H1 (cell line): ENCODE measurements around the gene AHR. TPM values are rescaled to one million over a fixed set of nuclear protein-coding genes. Genes with fewer than 3 reads are reported as not detected.

ENCODE experiments used
- CHD2 ChIP-seq: IDR thresholded peaks from 2 replicates; pipeline ENCODE4 v1.6.1; 2012; ENCODE audit warnings: low read length, improper control_type of control experiment
- HDAC6 ChIP-seq: IDR thresholded peaks from one replicate; pipeline ENCODE4 v1.7.1; 2012; ENCODE audit warnings: low read depth, mild to moderate bottlenecking, inconsistent platforms, low read length, moderate library complexity
- TBP ChIP-seq: IDR thresholded peaks from 2 replicates; pipeline ENCODE4 v1.6.1; 2011; ENCODE audit warnings: low read depth, low read length, improper control_type of control experiment
- YY1 ChIP-seq: IDR thresholded peaks from 2 replicates; pipeline ENCODE4 v1.6.1; 2011; ENCODE audit warnings: low read depth, mild to moderate bottlenecking, low read length
- polyA plus RNA-seq, 7 experiments: library from polyadenylated mRNA; depleted of rRNA in 3 of 7; stranded (reverse) in 5 of 7; unstranded in 2 of 7; fragments of >200 nt in 5 of 7; fragments of 200-250 nt in 2 of 7; gene quantifications; 1 replicate in 5 of 7; 2 replicates in 1 of 7; 4 replicates in 1 of 7; pipeline versions ENCODE4 v1.2.1 to v1.2.3, GENCODE V29; 2011 to 2013; ENCODE audit warnings: missing spikeins in 2 of 7, mixed read lengths in 2 of 7
- total RNA-seq: library from RNA; stranded (reverse); fragmentation: NEBNext Ultra II Directional; extraction: Animal tissue kit (Norgen Biotek cat#: 25700); gene quantifications from 2 replicates; pipeline ENCODE4 v1.2.1, GENCODE V29; 2021

The AHR gene
- total and polyA plus RNA-seq, 2 of the 8 experiments (the other 6 are each of a cell fraction or from before 2014, with no cell fraction given): 1.4 to 9.7 TPM

- TF ChIP-seq HDAC6: no peak
- no peak for TF ChIP-seq YY1
- no peak for TF ChIP-seq CHD2
- TF ChIP-seq TBP: no peak
- TF ChIP-seq, all 59 proteins: peak for 0
These were observed 2.0 kb downstream of the AHR start (continued) for GRCh38 chr7:17300437-17300836.
